Kidney epithelial cell (primary cell): ENCODE data around the gene OGFOD2. TPM values are rescaled to one million over a fixed set of nuclear protein-coding genes. Genes with fewer than 3 reads are reported as not detected.

Experiments
- DNase-seq: peaks from one replicate; pipeline ENCODE4 v3.0.0-alpha.2; 2010; ENCODE audit warnings: low read depth
- H3K27me3 ChIP-seq: 2 replicates; pipeline ENCODE4 v1.6.0; 2011; ENCODE audit warnings: low read length; ENCODE audit not compliant: control insufficient read depth, insufficient read depth
- H3K36me3 ChIP-seq: 2 replicates; pipeline ENCODE4 v1.5.1; 2011; ENCODE audit warnings: low read length; ENCODE audit not compliant: control insufficient read depth, insufficient read depth
- H3K4me3 ChIP-seq: 2 replicates; pipeline ENCODE4 v1.5.1; 2011; ENCODE audit warnings: low read depth, mild to moderate bottlenecking, control low read depth, low read length
- total RNA-seq: library from RNA; depleted of rRNA; stranded (reverse); fragments of >200 nt; gene quantifications from 2 replicates; pipeline ENCODE4 v1.2.3, GENCODE V29; 2015
- TF ChIP-seq, protein P1 (sequence below): IDR thresholded peaks from 2 replicates; pipeline ENCODE4 v1.5.1; 2011; ENCODE audit warnings: mild to moderate bottlenecking, moderate library complexity, low read length, control low read depth, inconsistent platforms; ENCODE audit not compliant: insufficient read depth, poor library complexity, severe bottlenecking

The OGFOD2 gene
- total RNA-seq, 1 donor from 2014 or later = 13.0 TPM

DNA sequence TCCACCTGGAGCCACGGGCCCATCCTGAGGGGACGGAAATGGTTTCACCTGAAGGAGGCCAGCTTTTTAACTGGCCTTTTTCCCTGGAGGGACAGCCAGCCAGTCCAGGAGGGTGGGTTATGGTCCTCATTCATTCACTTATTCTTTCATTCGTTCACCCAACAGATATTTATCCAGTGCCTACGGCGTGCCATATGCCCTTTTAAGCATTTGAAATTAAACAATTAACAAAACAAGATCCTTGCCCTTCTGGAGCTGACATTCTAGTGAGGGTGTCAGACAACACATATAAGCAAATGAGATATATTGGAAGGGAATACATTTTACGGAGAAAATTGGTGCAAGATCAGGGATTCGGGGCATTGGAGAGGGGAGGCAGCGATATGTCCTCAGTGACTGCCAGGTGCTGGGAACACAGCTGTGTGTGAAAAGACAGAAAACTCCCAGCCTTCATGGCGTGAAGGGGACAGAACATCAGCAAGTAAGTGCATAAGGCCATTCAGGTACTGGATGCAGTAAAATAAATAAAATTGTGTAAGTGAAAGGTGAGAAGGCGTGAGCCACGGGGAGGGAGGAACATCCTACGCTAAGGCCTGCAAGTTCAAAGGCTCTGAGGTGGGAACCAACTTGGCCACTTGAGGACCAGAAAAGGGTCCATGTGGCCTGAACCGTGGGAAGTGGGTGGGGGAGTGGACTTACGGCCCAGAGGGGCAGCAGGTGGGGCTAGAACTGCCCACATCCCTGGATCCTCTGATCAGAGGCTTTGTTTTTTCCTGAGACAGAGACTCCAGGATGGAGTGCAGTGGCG lies 8.1 kb upstream of the OGFOD2 start:
- TF ChIP-seq, protein P1, sequence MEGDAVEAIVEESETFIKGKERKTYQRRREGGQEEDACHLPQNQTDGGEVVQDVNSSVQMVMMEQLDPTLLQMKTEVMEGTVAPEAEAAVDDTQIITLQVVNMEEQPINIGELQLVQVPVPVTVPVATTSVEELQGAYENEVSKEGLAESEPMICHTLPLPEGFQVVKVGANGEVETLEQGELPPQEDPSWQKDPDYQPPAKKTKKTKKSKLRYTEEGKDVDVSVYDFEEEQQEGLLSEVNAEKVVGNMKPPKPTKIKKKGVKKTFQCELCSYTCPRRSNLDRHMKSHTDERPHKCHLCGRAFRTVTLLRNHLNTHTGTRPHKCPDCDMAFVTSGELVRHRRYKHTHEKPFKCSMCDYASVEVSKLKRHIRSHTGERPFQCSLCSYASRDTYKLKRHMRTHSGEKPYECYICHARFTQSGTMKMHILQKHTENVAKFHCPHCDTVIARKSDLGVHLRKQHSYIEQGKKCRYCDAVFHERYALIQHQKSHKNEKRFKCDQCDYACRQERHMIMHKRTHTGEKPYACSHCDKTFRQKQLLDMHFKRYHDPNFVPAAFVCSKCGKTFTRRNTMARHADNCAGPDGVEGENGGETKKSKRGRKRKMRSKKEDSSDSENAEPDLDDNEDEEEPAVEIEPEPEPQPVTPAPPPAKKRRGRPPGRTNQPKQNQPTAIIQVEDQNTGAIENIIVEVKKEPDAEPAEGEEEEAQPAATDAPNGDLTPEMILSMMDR = no peak
- no peaks in the 10 kb centered on the region for H3K27me3 ChIP-seq
- H3K36me3 ChIP-seq = no peaks in the 10 kb centered on the region
- no peak overlapping the region for H3K4me3 ChIP-seq
- no peak for DNase-seq

DNA sequence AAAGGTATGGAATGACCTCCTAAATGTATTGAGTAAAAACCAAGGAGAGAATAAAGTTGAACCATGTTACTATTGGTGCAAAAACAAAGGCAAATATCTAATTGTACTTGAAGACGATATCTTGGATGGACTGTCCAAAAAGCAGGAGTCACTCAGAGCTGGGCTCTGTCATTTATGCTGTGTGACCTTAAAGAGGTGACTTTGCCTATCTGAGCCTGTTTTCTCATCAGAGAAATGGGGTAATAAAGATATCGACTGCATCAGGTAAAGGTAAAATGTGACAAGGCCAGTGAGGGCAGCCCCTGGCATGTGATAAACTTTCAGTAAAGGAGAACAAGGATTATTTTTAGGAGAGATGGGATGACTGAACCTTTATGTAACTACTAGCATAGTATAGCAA lies 6.9 kb upstream of the OGFOD2 start:
- no peak for DNase-seq
- no peaks in the 10 kb centered on the region for H3K36me3 ChIP-seq
- H3K4me3 ChIP-seq = no peak overlapping the region
- TF ChIP-seq, protein P1 = no peak
- H3K27me3 ChIP-seq = no peaks in the 10 kb centered on the region

DNA sequence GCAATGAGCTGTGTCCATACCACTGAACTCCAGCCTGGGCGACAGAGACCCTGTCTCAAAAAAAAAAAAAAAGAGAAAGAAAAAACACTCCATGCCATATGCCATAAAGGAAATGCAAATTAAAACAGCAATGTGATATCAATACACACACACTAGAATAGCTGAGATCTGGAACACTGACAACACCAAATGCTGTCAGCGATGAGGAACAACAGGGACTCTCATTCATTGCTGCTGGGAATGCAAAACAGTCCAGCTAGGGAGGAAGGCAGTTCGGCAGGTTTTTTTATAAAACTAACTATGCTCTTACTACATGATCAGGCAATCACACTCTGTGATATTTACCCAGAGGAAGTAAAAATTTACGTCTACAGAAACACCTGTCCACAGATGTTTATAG lies 5.4 kb upstream of the OGFOD2 start:
- no peaks in the 10 kb centered on the region for H3K27me3 ChIP-seq
- no peaks in the 10 kb centered on the region for H3K36me3 ChIP-seq
- H3K4me3 ChIP-seq = no peak overlapping the region
- no peak for DNase-seq
- TF ChIP-seq, protein P1 = no peak

DNA sequence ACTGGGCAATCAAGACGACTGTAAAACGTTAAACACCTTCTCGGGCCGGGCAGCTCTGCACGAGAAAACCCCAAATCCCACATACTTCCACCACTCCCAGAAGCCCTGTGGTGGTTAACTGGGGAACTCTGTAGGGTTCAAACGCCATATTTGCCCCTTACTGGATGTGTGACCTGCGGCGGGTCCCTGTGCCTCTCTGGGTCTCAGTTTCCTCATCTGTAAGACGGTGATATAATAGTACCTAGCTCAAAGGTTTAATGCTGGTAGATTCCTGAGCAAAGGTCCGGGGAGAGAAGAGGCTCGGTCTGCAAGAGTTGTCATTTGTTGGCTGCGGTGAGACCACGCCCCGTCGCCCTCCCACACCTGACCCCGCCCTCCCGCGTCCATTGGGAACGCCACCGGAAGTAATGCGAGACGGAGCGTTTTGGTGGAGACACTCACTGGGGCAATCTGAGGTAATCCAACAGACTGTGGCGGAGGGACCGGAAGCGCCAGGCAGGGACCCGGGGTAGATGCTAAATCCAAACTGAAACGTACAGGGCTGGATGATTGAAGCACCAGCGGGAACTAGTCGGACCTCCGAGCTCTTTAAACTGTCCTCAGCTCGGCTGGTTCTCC lies 661 bp upstream of the OGFOD2 start:
- DNase-seq = peak; percentile 83
- TF ChIP-seq, protein P1 = no peak
- Histone ChIP-seq H3K4me3 (peak overlapping the region; percentile 96), H3K27me3 (no peaks in the 10 kb centered on the region), H3K36me3 (no peaks in the 10 kb centered on the region)

DNA sequence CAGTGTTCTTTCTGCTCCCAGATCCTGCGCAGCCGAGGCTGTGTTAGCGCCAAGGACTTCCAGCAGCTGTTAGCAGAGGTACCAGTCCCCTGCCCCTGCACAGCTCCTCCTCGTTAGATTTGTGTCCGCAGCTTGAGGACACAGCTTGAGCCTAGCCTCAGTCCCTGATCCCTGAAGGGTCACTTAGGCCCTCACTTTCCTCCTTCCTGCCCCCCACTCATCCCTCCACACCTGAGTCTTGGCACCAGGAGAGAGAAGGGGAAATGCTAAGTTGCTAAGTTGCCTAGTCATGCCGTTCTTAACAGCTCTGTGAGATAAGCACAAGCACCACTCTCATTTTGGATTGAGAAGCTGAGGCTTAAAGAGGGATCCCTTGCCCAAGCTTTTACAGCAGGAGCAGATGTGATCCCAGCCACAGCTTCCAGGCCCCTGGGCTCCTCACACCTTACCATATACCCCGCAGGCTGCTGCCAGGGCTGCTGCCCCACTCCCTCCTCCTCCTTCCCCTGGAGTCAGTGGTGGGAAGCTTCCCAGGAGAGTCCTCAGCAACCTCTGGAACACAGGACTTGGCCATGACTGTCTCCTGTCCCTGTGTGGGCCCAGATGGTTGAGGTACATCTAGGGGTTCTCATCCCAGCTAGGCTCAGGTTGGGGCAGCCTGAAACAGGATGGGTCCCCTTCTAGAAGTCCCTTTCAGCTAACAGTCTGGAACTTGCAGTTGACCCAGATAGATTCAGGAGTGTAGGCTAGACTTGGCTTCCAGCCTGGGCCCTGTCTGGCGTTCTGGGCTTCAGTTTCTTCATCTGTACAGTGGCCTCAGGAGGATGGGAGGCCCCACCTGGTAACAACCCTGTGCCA lies 975 bp downstream of the OGFOD2 start:
- no peak for DNase-seq
- H3K4me3 ChIP-seq = peak overlapping the region; percentile 96
- TF ChIP-seq, protein P1 = no peak
- H3K36me3 ChIP-seq = no peaks in the 10 kb centered on the region
- H3K27me3 ChIP-seq = no peaks in the 10 kb centered on the region
